ENCODE data around the gene GRM7.

GRM7 gene

DNA sequence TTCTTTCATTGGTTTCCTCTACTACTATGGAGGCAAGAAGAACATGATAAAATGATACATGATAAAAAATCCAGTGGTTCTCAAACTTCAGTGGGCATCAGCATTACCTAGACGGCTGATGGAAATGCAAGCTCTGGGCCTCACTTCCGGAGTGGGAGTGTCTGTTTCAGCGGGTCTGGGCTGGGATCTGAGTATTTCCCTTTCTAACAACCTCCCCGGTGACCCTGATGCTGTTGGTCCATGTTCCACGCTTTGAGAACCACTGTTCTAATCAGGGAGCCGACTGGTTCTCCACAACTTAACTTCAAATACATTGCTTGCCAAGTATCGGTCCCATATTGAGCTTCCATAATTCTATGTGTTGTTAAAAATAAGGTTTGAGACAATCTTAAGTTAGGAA is 928.4 kb downstream of the GRM7 start:
- no peak for DNase-seq (ENCODE audit: low spot score)

- DNase-seq (ENCODE audit: low spot score) = no peak
These were observed 929.2 kb downstream of the GRM7 start for GRCh38 chr3:7790141-7790540.

All from germinal center (tissue), 1 donor.